Astrocyte of the spinal cord (primary cell): Measurements from ENCODE around the gene ZNF367.

Source experiments
- DNase-seq: peaks from one replicate; pipeline ENCODE4 v3.0.0; 2011; ENCODE audit warnings: low read depth, low spot score
- H3K4me3 ChIP-seq: 2 replicates; pipeline ENCODE4 v1.5.1; 2011; ENCODE audit warnings: low read depth, mild to moderate bottlenecking, low read length, moderate library complexity
- CTCF ChIP-seq: IDR thresholded peaks from 2 replicates; pipeline ENCODE4 v1.5.1; 2012; ENCODE audit warnings: low read depth, mild to moderate bottlenecking, low read length, inconsistent platforms
- in situ Hi-C: cut with HindIII; loops from 2 replicates; pipeline ENCODE4 v1.10.0; 2017; ENCODE audit warnings: low sequenced_read_pairs

ZNF367 gene

GRCh38 chr9:96440671-96441199 lies 22.6 kb upstream of the ZNF367 start:
- DNase-seq: no peak
- no peak for TF ChIP-seq CTCF
- in situ Hi-C loops: no loop called here
- no peak overlapping the region for H3K4me3 ChIP-seq

GRCh38 chr9:96437454-96437853 lies 19.3 kb upstream of the ZNF367 start:
- no peak for TF ChIP-seq CTCF
- in situ Hi-C loops: no loop called here
- no peak for DNase-seq
- no peak overlapping the region for H3K4me3 ChIP-seq

GRCh38 chr9:96436456-96437126 lies 18.4 kb upstream of the ZNF367 start:
- no peak overlapping the region for H3K4me3 ChIP-seq
- in situ Hi-C loops: no loop called here
- DNase-seq: no peak
- no peak for TF ChIP-seq CTCF

- no peak for DNase-seq
- TF ChIP-seq CTCF: no peak
- in situ Hi-C loops: no loop called here
- H3K4me3 ChIP-seq: no peak overlapping the region
Measured at GRCh38 chr9:96436063-96436455, 17.9 kb upstream of the ZNF367 start.

GRCh38 chr9:96435345-96435744 lies 17.2 kb upstream of the ZNF367 start:
- in situ Hi-C loops: no loop called here

GRCh38 chr9:96430377-96430776 lies 12.2 kb upstream of the ZNF367 start:
- TF ChIP-seq CTCF: no peak

More at GRCh38 chr9:96435345-96435744, 17.2 kb upstream of the ZNF367 start:
- DNase-seq: no peak
- TF ChIP-seq CTCF: no peak
- H3K4me3 ChIP-seq: no peak overlapping the region

More at GRCh38 chr9:96430377-96430776, 12.2 kb upstream of the ZNF367 start:
- no peak for DNase-seq
- in situ Hi-C loops: no loop called here
- no peak overlapping the region for H3K4me3 ChIP-seq
